Natural killer cell (primary cell): ENCODE results near the gene ISG20. TPM values are rescaled to one million over a fixed set of nuclear protein-coding genes. Genes with fewer than 3 reads are reported as not detected.

Experiments used
- ATAC-seq, 3 donors: fragments of 150-1000 bp in 2 of 3; fragments of 200-7000 bp in 1 of 3; cut with Tn5 transposase; 1 replicate in 1 of 3; 2 replicates in 2 of 3; pipeline ENCODE4 v1.10.0; 2021; ENCODE audit warnings: mild to moderate bottlenecking in 2 of 3, moderate library complexity in 2 of 3
- DNase-seq, 2 donors: peaks; one replicate each; pipeline versions ENCODE4 v3.0.0 to v3.0.0-alpha.2; 2013 to 2021; ENCODE audit warnings: mixed read lengths in 1 of 2
- H3K27ac ChIP-seq: one replicate; pipeline ENCODE4 v1.5.1; 2013; ENCODE audit warnings: mild to moderate bottlenecking, low read length
- H3K27me3 ChIP-seq: one replicate; pipeline ENCODE4 v1.6.1; 2013; ENCODE audit warnings: low read length; ENCODE audit not compliant: control insufficient read depth, insufficient read depth
- H3K36me3 ChIP-seq: one replicate; pipeline ENCODE4 v1.6.1; 2013; ENCODE audit warnings: low read length; ENCODE audit not compliant: control insufficient read depth, insufficient read depth
- H3K4me1 ChIP-seq: one replicate; pipeline ENCODE4 v1.6.1; 2013; ENCODE audit warnings: low read length; ENCODE audit not compliant: control insufficient read depth, insufficient read depth
- H3K4me3 ChIP-seq: one replicate; pipeline ENCODE4 v1.5.1; 2013; ENCODE audit warnings: low read length
- H3K9me3 ChIP-seq: one replicate; pipeline ENCODE4 v1.6.1; 2013; ENCODE audit warnings: low read length; ENCODE audit not compliant: control insufficient read depth, insufficient read depth
- H3K27ac Mint-ChIP-seq, 2 donors: one replicate each; pipeline ENCODE4 v1.8.0; 2022; ENCODE audit warnings: mild to moderate bottlenecking in 2 of 2, mixed read lengths in 2 of 2, moderate library complexity in 1 of 2
- H3K27me3 Mint-ChIP-seq, 2 donors: one replicate each; pipeline ENCODE4 v1.8.0; 2022; ENCODE audit warnings: low read depth in 2 of 2, mixed read lengths in 2 of 2
- H3K36me3 Mint-ChIP-seq: one replicate; pipeline ENCODE4 v1.8.0; 2022; ENCODE audit warnings: mixed read lengths
- H3K4me1 Mint-ChIP-seq, 2 donors: one replicate each; pipeline ENCODE4 v1.8.0; 2022; ENCODE audit warnings: mixed read lengths in 2 of 2
- H3K4me3 Mint-ChIP-seq: one replicate; pipeline ENCODE4 v1.8.0; 2022; ENCODE audit warnings: mild to moderate bottlenecking, moderate library complexity, mixed read lengths
- H3K9me3 Mint-ChIP-seq, 2 donors: one replicate each; pipeline ENCODE4 v1.8.0; 2022; ENCODE audit warnings: mixed read lengths in 2 of 2
- WGBS: methylation state at CpG from one replicate; pipeline ENCODE4 v1.1.7; 2013; ENCODE audit warnings: missing lambda C conversion rate; ENCODE audit not compliant: insufficient coverage; 5-methylcytosine and 5-hydroxymethylcytosine counted together
- intact Hi-C: fragments of 100-400 bp; cut with micrococcal nuclease; formaldehyde crosslinking; loops from one replicate; pipeline ENCODE4 v1.14.2; 2022
- total RNA-seq, 4 donors: library from RNA; stranded (reverse); fragments of 120-200 nt in 1 of 4; gene quantifications; one replicate each; pipeline versions ENCODE4 v1.2.3 to v1.2.4, GENCODE V29; 2013 to 2022
- TF ChIP-seq, protein P1 (sequence below): fragments of 200-600 bp; IDR thresholded peaks from one replicate; pipeline ENCODE4 v1.8.0; 2022; ENCODE audit warnings: antibody characterized with exemption

The ISG20 gene
- 100 to 1,000 TPM in 2 of 3 donors, 10 to 100 TPM in 1; 80.6 to 137 (median 116) TPM for total RNA-seq
- total RNA-seq (2013): 159 TPM

DNA sequence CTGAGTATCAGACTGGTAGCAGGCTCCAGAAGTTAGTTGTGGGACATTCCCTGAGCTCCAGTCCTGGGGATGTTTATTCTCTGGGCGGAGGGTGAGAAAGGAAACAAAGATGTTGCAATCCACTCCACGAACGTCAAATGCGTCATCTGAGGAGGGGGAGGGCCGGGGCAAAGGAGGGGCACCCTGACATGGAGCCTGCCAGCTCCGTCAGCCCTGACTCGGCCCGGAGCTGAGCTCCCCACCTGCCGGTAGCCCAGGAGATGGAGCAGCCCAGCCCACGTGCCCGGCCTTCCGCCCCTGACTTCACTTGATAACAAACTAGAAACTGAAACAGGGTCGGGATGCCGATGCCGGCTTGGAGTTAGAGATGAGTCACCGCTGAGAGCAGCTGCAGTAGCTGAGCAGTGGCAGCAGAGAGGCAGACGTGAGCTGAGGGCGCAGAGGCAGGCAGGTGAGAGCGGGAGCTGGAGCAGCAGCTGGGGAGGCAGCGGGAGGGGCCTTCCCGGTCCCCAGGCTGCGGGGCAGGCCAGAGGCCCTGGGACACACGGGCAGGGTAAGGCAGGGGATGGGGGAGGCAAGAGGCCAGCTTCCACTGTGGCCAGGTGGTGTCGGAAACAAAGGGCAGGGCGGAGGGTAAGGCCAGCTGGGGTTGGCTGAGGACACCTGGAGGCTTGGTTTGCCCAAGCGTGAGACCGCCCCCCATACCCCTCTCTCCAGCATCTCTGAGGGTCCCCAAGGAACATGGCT lies at the start of gene ISG20:
Gene ISG20, plus strand, starts transcription at position 391 of the 747 bp plus-strand sequence. Its CDS starts 351 bp downstream, at position 742.
- WGBS: 6% methylated on average over 27 of the region's 27 CpGs
- Mint-ChIP-seq H3K9me3 (no peaks in the 10 kb centered on the region), H3K4me3 (peak within 1 kb of the TSS; percentile 92), H3K36me3 (no peaks in the 10 kb centered on the region), H3K27ac (peak within 1 kb of the TSS; percentile 97 to 98), H3K4me1 (peaks cover 58 to 63% of the 10 kb centered on the region in 2 donors), H3K27me3 (no peaks in the 10 kb centered on the region)
- intact Hi-C loops: loop anchor here (1.0 kb wide), 2 partner anchors 14 to 696 kb away; partner anchors contain the start of gene POLG
- Histone ChIP-seq H3K4me3 (peak within 1 kb of the TSS; percentile 70), H3K36me3 (peaks cover 6% of the 10 kb centered on the region), H3K27me3 (no peaks in the 10 kb centered on the region), H3K4me1 (peaks cover 79% of the 10 kb centered on the region), H3K27ac (peak within 1 kb of the TSS; percentile 96), H3K9me3 (no peaks in the 10 kb centered on the region)
- DNase-seq: peak; percentile 93 to 99
- TF ChIP-seq, protein P1, sequence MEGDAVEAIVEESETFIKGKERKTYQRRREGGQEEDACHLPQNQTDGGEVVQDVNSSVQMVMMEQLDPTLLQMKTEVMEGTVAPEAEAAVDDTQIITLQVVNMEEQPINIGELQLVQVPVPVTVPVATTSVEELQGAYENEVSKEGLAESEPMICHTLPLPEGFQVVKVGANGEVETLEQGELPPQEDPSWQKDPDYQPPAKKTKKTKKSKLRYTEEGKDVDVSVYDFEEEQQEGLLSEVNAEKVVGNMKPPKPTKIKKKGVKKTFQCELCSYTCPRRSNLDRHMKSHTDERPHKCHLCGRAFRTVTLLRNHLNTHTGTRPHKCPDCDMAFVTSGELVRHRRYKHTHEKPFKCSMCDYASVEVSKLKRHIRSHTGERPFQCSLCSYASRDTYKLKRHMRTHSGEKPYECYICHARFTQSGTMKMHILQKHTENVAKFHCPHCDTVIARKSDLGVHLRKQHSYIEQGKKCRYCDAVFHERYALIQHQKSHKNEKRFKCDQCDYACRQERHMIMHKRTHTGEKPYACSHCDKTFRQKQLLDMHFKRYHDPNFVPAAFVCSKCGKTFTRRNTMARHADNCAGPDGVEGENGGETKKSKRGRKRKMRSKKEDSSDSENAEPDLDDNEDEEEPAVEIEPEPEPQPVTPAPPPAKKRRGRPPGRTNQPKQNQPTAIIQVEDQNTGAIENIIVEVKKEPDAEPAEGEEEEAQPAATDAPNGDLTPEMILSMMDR: peak; percentile 38
- peak; percentile 80 to 95 (median 88) for ATAC-seq

DNA sequence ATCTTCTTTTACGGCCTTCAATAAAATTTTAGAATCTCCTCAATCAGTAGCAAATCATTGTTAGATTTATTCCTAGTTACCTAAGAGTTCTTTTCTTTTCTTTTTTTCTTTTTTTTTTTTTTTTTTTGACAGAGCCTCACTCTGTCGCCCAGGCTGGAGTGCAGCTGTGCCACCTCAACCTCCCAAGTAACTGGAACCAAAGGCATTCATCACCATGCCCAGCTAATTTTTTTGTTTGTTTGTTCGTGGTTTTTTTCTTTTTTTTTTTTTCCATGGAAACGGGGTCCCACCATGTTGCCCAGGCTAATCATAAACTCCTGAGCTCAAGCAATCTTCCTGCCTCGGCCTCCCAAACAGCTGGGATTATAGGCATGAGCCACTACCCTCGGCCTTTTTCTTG lies 48.1 kb upstream of the ISG20 start:
- intact Hi-C loops: no loop called here
- 85% methylated on average over 5 of the region's 6 CpGs for WGBS
- H3K36me3 Mint-ChIP-seq: no peaks in the 10 kb centered on the region

DNA sequence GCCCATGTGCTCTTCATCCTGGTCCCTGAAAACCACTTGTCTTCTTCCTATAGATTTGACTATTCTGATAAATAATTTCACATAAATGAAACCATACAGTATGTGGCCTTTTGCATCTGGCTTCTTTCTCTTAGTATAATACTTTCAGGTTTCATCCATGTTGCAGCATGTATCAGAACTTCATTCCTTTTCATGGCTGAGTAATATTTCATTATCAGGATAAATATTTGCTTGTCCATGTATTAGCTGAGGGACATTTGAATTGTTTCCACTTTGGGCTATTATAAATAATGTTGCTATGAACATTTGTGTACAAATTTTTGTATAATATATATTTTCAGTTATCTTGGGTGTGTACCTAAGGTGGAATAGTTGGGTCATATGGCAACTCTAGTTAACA lies 47.4 kb upstream of the ISG20 start:
- TF ChIP-seq, protein P1: no peak
- Histone ChIP-seq H3K9me3 (no peaks in the 10 kb centered on the region), H3K27ac (no peak overlapping the region), H3K36me3 (no peaks in the 10 kb centered on the region), H3K4me1 (no peaks in the 10 kb centered on the region), H3K27me3 (no peaks in the 10 kb centered on the region), H3K4me3 (no peak overlapping the region)
- no peaks in the 10 kb centered on the region for H3K9me3 Mint-ChIP-seq
- ATAC-seq (no peak), DNase-seq (no peak)
- H3K27me3 Mint-ChIP-seq: peaks cover 10 to 29% of the 10 kb centered on the region in 2 donors
- H3K27ac Mint-ChIP-seq: no peak overlapping the region
- no peaks in the 10 kb centered on the region for H3K36me3 Mint-ChIP-seq
- no peak overlapping the region for H3K4me3 Mint-ChIP-seq
- intact Hi-C loops: no loop called here
- H3K4me1 Mint-ChIP-seq: no peaks in the 10 kb centered on the region

More for the DNA sequence above, 48.1 kb upstream of the ISG20 start:
- ATAC-seq: no peak
- no peaks in the 10 kb centered on the region for H3K4me1 Mint-ChIP-seq
- Histone ChIP-seq H3K4me1 (no peaks in the 10 kb centered on the region), H3K36me3 (no peaks in the 10 kb centered on the region), H3K9me3 (no peaks in the 10 kb centered on the region), H3K27me3 (no peaks in the 10 kb centered on the region), H3K4me3 (no peak overlapping the region), H3K27ac (no peak overlapping the region)
- H3K27ac Mint-ChIP-seq: no peak overlapping the region
- no peak for DNase-seq
- TF ChIP-seq, protein P1: no peak
- H3K4me3 Mint-ChIP-seq: no peak overlapping the region
- no peaks in the 10 kb centered on the region for H3K9me3 Mint-ChIP-seq
- H3K27me3 Mint-ChIP-seq: peaks cover 10 to 32% of the 10 kb centered on the region in 2 donors
